AG09319 (cell line): ENCODE results near the gene E2F4.

Experiments used
- DNase-seq: peaks from one replicate; pipeline ENCODE4 v3.0.0-alpha.2; 2010; ENCODE audit warnings: low read depth; ENCODE audit errors: extremely low read depth
- TF ChIP-seq, protein P1 (sequence below): IDR thresholded peaks from 2 replicates; pipeline ENCODE4 v1.5.1; 2011; ENCODE audit warnings: low read depth, mild to moderate bottlenecking, inconsistent platforms, low read length, moderate library complexity

The E2F4 gene

DNA sequence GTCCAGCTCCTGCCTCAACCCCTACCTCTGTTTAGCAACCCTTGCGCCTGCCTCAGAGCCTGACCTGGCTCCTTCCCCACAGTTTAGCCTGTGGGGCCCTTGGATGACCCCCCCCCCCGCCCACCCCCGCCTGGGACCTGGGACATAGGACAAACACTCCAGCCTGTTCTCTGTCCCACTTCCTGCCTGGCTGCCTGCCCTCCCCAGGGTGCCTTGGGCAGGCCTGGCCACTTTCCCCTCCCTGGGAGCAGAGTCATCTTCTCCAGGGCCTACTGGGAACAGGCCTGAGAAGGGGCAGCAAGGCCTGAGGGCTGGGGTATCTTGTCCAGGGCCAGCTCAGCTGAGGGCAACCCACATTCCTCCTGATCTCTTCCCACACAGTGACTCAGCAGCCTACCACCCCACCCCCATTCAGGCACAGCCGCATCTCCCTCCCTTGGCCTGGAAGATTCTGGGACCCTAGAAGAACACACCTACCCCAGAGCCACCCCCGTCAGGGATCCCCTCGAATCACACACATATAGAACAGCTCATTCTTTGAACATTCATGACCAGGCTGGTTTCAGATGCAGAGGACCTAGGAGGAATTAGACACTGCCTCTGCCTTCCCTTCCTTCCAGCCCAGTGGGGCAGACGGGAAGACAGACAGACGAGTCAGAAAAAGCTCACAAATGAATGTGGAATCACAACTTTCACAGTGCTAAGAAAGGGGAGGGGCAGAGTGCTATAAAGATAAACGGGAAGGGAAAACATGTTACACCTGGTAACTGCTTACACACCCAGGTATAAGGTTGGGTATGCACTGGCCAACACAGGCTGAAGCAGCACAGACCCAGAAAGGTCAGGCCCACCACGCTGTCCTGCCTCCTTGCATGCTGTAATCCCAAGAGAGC lies 49.3 kb downstream of the E2F4 start:
- DNase-seq: peak; percentile 57
- TF ChIP-seq, protein P1, sequence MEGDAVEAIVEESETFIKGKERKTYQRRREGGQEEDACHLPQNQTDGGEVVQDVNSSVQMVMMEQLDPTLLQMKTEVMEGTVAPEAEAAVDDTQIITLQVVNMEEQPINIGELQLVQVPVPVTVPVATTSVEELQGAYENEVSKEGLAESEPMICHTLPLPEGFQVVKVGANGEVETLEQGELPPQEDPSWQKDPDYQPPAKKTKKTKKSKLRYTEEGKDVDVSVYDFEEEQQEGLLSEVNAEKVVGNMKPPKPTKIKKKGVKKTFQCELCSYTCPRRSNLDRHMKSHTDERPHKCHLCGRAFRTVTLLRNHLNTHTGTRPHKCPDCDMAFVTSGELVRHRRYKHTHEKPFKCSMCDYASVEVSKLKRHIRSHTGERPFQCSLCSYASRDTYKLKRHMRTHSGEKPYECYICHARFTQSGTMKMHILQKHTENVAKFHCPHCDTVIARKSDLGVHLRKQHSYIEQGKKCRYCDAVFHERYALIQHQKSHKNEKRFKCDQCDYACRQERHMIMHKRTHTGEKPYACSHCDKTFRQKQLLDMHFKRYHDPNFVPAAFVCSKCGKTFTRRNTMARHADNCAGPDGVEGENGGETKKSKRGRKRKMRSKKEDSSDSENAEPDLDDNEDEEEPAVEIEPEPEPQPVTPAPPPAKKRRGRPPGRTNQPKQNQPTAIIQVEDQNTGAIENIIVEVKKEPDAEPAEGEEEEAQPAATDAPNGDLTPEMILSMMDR: no peak

DNA sequence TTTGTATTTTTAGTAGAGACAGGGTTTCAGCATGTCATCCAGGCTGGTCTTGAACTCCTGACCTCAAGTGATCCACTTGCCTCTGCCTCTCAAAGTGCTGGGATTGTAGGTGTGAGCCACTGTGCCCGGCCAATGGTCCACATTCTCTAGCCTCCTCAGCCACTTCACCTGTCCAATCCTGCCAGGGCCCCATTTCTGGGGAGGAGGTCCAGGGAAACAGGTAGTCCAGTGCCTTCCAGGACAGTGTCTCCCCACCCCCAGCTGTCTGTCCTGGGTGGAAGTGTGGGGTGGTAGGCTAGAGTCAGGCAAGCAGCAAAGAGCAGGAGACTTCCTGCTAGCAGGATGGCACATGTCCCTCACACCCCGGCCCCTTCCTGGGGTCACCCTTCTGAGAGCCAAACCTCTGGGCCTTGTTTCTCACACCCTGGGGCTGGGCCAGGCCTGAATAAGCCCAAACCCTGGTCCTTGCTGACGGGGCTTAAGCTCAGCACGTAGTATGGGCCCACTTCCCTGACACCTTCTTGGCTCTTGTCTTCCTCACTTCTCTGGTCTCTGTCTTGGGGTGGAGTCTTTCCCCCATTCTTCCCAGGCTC lies 50.3 kb downstream of the E2F4 start:
- DNase-seq: no peak
- TF ChIP-seq, protein P1: no peak

DNA sequence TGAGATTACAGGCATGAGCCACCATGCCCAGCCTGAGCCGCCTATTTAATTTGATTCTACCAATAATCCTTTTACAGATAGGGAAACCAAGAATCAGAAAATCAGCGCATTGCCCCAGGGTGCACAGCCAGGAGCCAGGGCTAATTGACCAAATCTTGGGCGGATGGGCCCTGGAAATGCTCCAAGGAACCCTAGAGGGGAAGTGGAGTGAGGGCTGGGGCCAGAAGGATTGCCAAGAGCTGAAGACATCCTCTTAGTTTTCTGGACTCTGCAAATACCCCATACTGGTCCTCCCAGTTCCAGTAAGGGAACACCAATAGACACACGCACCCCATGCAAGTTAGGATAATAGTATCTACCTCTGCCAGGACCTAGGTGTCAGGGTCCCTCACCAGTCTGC lies 51.5 kb downstream of the E2F4 start:
- DNase-seq: no peak
- TF ChIP-seq, protein P1: no peak

DNA sequence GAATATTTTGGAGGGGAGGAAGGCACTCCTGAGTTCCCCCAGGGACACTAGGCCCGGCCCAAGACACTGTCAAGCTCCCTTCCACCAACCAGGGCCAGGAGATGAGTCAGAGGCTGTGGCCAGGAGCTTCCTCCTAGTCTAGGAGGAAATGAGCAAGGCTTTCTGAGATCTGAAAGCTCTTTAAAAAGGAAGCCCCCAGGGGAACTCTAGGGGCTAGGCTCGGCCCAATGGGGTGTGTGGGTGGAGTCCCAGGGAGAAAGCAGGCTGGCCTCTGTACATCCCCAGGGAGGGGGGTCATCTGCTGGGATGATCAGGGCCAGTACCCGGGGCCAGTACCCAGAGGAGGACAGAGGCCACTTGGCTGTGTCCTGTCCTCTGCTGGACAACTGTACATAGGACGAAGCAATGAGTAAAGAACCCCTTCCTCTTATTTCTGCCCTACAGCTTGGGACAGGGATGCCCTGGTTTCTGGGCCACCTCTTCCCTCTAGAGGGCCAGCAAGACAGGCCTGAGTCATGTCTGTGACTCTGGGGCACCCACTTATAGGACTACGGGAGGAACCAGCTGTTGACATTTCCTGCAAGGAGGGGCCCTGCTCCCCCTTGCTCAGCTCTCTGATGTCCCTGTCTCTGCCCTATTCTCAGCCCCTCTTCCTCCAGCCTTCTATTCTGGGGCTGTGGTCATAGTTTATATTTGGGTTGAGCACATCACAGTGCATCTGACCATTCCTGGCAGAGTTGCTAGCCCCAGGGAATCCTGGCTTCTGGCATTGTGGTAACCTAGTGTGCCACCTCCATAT lies 52.6 kb downstream of the E2F4 start:
- peak; percentile 38 for DNase-seq
- TF ChIP-seq, protein P1: no peak

DNA sequence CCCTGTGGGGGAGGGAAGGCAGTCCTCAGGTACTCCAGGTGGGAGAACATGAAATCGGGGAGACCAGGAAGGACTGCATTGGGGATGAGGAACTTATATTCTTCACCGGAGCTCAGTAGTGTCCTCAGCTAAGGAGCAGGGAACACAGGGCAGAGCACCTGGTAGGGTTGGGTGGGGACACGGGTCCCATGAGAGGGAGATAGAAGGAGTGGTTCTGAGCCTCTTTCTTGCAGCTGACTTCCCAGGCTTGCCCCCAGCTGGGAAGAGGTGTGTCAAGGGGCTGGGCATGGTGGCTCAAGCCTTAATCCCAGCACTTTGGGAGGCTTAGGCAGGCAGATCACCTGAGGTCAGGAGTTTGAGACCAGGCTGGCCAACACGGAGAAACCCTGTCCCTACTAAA lies 53.2 kb downstream of the E2F4 start:
- TF ChIP-seq, protein P1: no peak

DNA sequence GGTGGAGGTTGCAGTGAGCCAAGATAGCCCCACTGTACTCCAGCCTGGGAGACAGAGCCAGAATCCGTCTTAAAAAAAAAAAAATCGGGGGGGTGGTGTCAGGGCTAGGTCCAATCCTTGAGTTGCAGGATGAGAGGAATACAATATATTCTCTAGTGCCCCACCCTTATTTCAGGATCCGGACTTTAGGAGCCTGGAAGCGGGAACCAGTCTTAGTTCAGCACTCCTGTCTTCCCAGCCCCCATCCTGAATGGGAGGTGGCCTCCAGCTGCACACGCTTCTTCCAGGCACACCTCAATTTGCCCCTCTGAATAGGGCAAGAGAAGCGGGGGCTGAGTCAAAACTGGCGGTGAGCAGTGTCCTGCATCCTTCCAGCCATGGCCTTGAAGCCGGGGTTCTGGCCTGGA lies 53.7 kb downstream of the E2F4 start:
- TF ChIP-seq, protein P1: no peak
- DNase-seq: no peak

More for the DNA sequence above, 53.2 kb downstream of the E2F4 start:
- no peak for DNase-seq
